HG03064 (cell line): ENCODE data around the gene CAPZB.

Experiments used
- ATAC-seq: cut with Tn5 transposase; IDR thresholded peaks from one replicate; pipeline ENCODE4 v1.9.1; 2021; ENCODE audit warnings: low read depth; ENCODE audit not compliant: unreplicated experiment

Gene CAPZB

GRCh38 chr1:19410393-19410792 is 74.9 kb downstream of the CAPZB start:
- ATAC-seq, result no peak

DNA sequence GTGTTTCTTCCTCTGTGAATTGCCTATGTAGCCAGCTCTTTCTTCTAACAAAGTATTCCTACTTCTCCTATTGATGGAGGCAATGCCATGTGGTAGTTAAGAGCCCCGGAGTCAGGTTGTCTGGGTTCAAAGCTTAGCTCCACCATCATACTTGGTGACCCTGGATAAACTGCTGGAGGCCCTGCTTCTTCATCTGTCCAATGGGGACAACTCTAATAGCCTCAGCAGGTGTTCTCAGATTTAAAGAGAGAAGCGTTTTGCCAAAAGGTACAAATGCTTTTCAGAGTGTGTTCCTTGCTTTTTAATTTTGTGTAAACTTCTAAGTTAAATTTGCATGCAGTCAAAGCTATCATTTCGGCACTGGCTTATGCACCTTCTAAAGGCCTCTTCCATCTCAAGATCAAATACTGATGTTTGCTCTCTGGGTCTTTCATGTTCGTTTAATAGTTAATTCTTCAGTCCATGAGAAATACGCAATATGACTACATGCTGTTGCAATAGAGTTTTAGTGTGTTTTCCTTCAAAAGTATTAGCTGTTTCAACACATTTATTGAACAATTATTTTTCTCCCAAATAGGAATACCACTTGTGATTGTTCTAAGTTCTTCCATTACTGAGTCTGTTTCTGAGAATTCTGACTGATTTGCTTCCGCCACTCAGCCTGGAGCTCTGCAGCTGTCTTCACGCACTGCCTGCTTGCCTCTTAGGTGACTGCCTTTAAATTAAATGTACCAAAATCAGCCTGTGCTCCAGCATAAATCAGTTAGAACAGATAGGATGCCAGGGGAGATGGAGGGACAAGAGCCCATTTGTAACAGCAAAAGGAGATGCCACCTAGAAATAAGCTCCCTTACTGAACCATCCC is 75.6 kb downstream of the CAPZB start:
- ATAC-seq, result no peak

- ATAC-seq, result no peak
Measured at GRCh38 chr1:19407494-19408096, 77.7 kb downstream of the CAPZB start.

DNA sequence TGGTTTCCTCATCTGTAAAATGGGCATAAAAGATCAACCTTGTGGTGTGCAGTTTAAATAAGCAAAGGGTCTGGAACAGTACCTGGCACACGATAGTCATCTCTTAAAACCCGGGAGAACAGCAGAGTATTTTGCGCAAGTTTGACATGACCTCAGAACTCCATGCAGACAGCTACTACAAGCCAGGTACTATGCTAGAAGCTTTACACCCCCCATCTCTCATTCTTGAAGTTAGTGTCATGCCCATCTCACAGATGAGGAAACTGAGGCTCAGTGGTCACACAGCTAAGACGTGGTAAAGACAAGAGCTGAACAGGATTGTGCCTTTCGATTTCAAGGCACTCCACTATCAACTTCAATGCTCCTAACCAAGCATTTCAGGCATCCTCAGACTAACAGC is 78.7 kb downstream of the CAPZB start:
- no peak for ATAC-seq

GRCh38 chr1:19405761-19406487 is 79.4 kb downstream of the CAPZB start:
- no peak for ATAC-seq

DNA sequence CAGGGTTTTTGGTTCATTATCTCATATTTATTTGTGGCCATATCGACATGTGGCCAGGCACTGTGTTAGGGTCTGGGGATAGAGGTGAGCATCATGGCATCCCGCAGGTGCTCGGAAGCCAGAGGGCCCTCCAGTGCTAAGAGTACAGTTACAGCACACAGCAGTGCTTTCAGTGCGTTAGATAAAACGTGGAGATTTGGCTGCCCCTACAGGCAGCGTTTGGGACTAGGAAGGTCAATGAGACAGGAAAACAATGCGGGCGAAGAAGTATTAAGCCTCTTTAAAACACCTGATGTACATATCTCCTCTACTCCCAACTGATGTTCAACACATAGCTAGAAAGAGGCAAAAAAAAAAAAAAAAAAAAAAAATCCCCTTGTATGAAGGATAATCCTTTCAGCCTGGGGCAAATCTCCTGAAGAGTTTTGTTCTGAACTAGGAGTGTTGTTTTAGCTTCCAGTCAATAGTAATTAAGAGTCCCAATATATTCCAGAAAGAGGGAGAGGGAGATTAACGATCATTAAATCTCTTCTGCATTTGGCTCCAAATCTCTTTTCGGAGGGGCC is 80.1 kb downstream of the CAPZB start:
- ATAC-seq, result no peak

DNA sequence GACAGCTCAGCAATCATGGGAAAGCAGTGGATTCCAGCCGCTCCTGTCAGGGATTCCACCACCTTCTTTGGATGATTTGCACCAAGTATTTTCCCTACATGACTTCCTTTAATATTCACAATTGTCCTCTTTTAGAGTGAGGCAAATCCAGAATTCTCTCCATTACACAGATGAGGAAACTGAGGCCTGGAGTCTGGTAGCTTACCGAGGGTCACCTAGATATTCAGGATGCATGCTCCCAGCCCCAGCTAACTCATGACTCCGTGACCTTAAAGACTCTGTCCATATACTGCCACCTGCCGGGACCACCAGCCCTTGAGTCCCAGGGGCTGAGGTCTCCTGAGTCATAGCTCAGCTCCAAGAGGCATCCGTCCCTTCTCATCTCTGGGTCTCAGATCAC is 80.6 kb downstream of the CAPZB start:
- no peak for ATAC-seq

- no peak for ATAC-seq
Measured at GRCh38 chr1:19403256-19403655, 82.1 kb downstream of the CAPZB start.

DNA sequence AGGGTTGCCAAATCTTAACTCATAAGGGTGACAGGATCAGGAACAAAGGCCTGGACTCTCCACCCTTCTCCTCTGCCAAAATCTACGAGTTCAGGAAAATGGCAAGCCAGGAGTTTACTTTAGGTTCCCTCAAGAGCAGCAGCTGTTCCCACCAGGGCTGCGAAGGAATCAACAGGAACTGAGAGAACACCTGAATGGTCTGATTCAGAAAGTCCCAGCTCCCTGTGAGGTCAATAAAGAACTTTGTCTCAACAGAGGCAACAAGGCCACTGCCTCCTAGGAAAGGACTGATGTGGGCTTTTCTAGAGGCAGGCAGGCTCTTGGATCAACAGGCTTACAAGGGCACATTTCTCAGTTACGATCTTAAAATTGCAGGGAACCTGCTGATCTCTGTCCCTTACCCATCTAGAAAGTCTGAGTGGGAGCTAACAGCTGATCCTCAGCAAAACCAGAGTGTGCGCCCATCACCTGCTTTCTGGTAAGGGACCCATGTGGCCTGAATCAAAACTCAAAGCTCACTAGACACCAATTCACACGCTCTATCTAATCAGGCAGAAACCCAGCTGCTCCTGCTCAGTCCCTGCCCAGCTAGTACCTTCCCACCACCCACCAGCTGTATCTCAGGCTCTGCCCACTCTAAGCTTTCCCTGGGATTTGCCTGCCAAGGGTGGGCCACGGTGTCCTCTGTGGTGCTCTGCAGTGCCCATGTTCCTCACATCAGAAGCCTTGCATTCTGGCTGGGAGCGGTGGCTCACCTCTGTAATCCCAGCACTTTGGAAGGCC is 83.1 kb downstream of the CAPZB start:
- ATAC-seq, result no peak

GRCh38 chr1:19401535-19401889 is 83.8 kb downstream of the CAPZB start:
- ATAC-seq, result no peak

GRCh38 chr1:19400875-19401534 is 84.3 kb downstream of the CAPZB start:
- ATAC-seq, result no peak

DNA sequence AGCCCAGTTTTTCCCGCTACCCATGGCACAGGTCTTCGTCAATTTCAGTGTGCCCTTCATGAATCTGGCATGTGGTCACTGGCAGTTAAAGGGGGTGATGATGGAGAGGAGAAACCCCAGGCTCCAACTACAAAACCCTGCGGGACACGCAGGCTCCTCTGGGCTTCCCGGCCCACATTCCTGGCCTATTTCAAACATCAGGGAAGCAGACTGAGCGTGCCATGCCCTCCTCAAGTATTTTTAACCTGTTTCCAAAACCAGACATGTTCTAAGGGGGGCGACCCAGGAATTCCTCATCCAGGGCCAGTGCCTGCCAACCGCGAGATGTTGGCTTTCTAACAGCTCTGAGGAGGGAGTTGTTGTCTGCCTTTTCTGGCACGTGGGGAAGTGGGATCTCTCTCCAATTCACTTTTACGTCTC is 85.1 kb downstream of the CAPZB start:
- no peak for ATAC-seq

DNA sequence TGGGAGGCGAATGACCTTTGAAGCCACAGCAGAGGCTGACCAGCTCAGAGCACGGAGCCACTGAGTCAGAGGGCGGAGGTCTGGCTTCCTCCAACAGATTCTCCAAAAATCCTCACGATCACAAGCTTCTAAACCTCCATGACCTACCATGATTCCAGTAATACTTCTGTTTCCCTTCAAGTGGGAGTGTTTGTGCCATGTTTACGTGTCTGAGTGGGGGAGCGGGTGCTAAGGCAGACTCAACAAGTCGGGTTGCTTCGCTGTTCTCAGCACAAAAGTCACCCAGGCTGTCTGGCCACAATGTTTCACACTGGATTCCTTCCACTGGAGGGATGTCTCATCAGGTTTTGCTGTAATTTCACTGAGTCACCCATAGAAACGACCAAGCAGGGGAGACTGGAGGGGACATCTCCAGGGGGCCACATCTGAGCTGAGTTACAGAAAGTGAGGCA is 87.0 kb downstream of the CAPZB start:
- ATAC-seq, result no peak

- ATAC-seq, result no peak
Measured at GRCh38 chr1:19397217-19397945, 88.0 kb downstream of the CAPZB start.

- no peak for ATAC-seq
Measured at GRCh38 chr1:19396280-19396679, 89.1 kb downstream of the CAPZB start.

GRCh38 chr1:19395678-19396192 is 89.6 kb downstream of the CAPZB start:
- ATAC-seq, result no peak

GRCh38 chr1:19393046-19393445 is 92.3 kb downstream of the CAPZB start:
- no peak for ATAC-seq

DNA sequence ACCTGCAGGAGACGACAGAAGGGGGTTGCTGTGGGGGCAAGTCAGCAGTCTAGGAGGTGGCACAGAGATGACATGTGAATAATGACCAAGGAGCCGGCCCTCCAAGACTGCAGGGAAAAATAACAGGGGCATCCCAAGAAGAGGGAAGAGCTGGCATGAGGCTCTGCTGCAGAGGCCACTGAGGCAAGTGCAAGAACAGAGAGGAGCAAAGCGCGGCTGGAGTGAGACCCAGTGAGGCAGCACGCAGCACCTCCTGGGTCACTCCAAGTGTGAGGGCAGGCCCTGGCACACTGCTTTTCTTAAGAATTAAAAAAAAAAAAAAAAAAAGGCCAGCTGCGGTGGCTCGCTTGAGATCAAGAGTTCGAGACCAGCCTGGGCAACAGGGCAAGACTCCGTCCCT is 93.1 kb downstream of the CAPZB start:
- no peak for ATAC-seq

DNA sequence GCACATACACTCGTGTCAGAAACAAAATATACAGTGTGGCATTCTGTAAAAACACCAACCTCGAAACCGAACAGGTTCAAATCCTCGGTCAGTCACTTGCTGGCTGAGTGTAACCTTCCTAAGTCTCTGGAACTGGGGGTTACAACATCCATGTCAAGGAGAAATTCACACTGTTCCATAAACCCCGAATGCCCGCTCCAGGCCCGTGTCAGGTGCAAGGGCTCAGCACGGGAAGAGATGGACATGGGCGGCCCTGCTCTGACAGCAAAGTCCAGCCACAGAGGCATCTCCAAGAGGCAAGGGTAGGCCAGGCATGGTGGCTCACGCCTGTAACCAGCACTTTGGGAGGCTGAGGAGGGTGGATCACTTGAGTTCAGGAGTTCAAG is 93.8 kb downstream of the CAPZB start:
- no peak for ATAC-seq
